OCI-LY7 (cell line): ENCODE measurements around the gene SRSF5. TPM values are rescaled to one million over a fixed set of nuclear protein-coding genes. Genes with fewer than 3 reads are reported as not detected.
A peak's percentile ranks its signal among the peaks of the same experiment; 100 is the strongest.

Source experiments
- BruUV-seq: library from RNA; stranded (reverse); fragments of 400-500 nt; replicated peaks from 2 replicates; lab custom pipeline; 2021; lab: Mats Ljungman, UMichigan
- CTCF ChIA-PET: fragments of 300-600 bp; sonication (Branson Sonifier 250); formaldehyde crosslinking; loops from one replicate; lab custom pipeline; 2022; ENCODE audit warnings: antibody characterized with exemption; ENCODE audit not compliant: unreplicated experiment; lab: Charles Lee
- POLR2A ChIA-PET: fragments of 300-600 bp; sonication (Branson Sonifier 250); formaldehyde crosslinking; loops from one replicate; lab custom pipeline; 2022; ENCODE audit warnings: antibody characterized with exemption; lab: Charles Lee
- DNase-seq: peaks from one replicate; pipeline ENCODE4 v3.0.0-alpha.2; 2015; ENCODE audit warnings: low spot score
- H2AFZ ChIP-seq: fragments of 200-600 bp; sonication (generic), shearing (Covaris generic); 2 replicates; pipeline ENCODE4 v1.6.1; 2014; ENCODE audit warnings: mild to moderate bottlenecking, antibody characterized with exemption, low read length, moderate library complexity
- H3K27ac ChIP-seq: fragments of 200-600 bp; sonication (generic); 2 replicates; pipeline ENCODE4 v1.5.1; 2014; ENCODE audit warnings: mixed run types, low read depth, mild to moderate bottlenecking, moderate library complexity, low read length, inconsistent platforms; ENCODE audit not compliant: poor library complexity, severe bottlenecking
- H3K36me3 ChIP-seq: fragments of 200-600 bp; sonication (generic); 2 replicates; pipeline ENCODE4 v1.6.1; 2014; ENCODE audit warnings: mild to moderate bottlenecking, antibody characterized with exemption, low read length, moderate library complexity, mixed read lengths; ENCODE audit not compliant: insufficient read depth
- H3K4me1 ChIP-seq: fragments of 200-600 bp; sonication (generic); 2 replicates; pipeline ENCODE4 v1.5.1; 2014; ENCODE audit warnings: mild to moderate bottlenecking, low read length; ENCODE audit not compliant: insufficient read depth, poor library complexity, severe bottlenecking
- H3K4me2 ChIP-seq: fragments of 200-600 bp; sonication (generic); 2 replicates; pipeline ENCODE4 v1.6.1; 2014; ENCODE audit warnings: mild to moderate bottlenecking, low read length
- H3K4me3 ChIP-seq: fragments of 200-600 bp; sonication (generic); 2 replicates; pipeline ENCODE4 v1.5.1; 2014; ENCODE audit warnings: mild to moderate bottlenecking, low read depth, low read length; ENCODE audit not compliant: poor library complexity, severe bottlenecking
- H3K79me2 ChIP-seq: fragments of 200-600 bp; sonication (generic); 2 replicates; pipeline ENCODE4 v1.6.1; 2016; ENCODE audit warnings: low read depth, mild to moderate bottlenecking, low read length, moderate library complexity, mixed read lengths; ENCODE audit not compliant: insufficient read depth
- H3K9me2 ChIP-seq: fragments of 200-600 bp; sonication (generic); 2 replicates; pipeline ENCODE4 v1.6.1; 2016; ENCODE audit warnings: mild to moderate bottlenecking, low read length, mixed read lengths; ENCODE audit not compliant: insufficient read depth
- H3K9me3 ChIP-seq: fragments of 200-600 bp; sonication (generic); 2 replicates; pipeline ENCODE4 v1.6.1; 2014; ENCODE audit warnings: mild to moderate bottlenecking, mixed run types, low read length, mixed read lengths
- H4K20me1 ChIP-seq: fragments of 200-600 bp; sonication (generic); 2 replicates; pipeline ENCODE4 v1.6.1; 2014; ENCODE audit warnings: mild to moderate bottlenecking, antibody characterized with exemption, low read length, moderate library complexity, mixed read lengths; ENCODE audit not compliant: insufficient read depth
- CTCF ChIP-seq: fragments of 200-600 bp; sonication (generic); conservative IDR thresholded peaks from 2 replicates; pipeline ENCODE4 v1.5.1; 2014; ENCODE audit warnings: mild to moderate bottlenecking, antibody characterized with exemption, low read length, moderate library complexity, mixed read lengths
- EZH2phosphoT487 ChIP-seq: fragments of 200-600 bp; sonication (generic); IDR thresholded peaks from 2 replicates; pipeline ENCODE4 v1.6.1; 2018; ENCODE audit warnings: low read depth, borderline replicate concordance, mild to moderate bottlenecking, mixed run types, antibody characterized with exemption, low read length, moderate library complexity, mixed read lengths
- intact Hi-C: fragments of 100-400 bp; cut with micrococcal nuclease; formaldehyde crosslinking; loops from one replicate; pipeline ENCODE4 v1.10.0; 2022; ENCODE audit not compliant: unreplicated experiment
- total RNA-seq, 2 experiments: library from RNA; depleted of rRNA in 1 of 2; stranded (reverse); fragments of >200 nt in 1 of 2; shearing (Covaris generic) in 1 of 2; gene quantifications; 2 replicates each; pipeline ENCODE4 v1.2.3, GENCODE V29; 2014 to 2022

The SRSF5 gene
- total RNA-seq, 2 experiments from 2014 or later = 341 to 474 TPM

- no peak overlapping the region for H3K4me2 ChIP-seq
- ChIA-PET POLR2A (interaction anchor here (2.2 kb wide), 1 partner anchor 11 kb away, joined by 7 read pairs; the partner anchor contains the start of gene SRSF5), CTCF (no interaction called here)
- TF ChIP-seq EZH2phosphoT487 (no peak), CTCF (no peak)
- no peaks in the 10 kb centered on the region for H3K9me2 ChIP-seq
- no peak for DNase-seq
- no peaks in the 10 kb centered on the region for H3K9me3 ChIP-seq
- intact Hi-C loops = no loop called here
- no peak overlapping the region for H3K27ac ChIP-seq
- no peaks in the 10 kb centered on the region for H3K79me2 ChIP-seq
- H2AFZ ChIP-seq = peak overlapping the region; percentile 61; the same call in 1 of the 2 replicates
- BruUV-seq = no TSS peak
- H3K4me3 ChIP-seq = no peak overlapping the region
- H4K20me1 ChIP-seq = no peaks in the 10 kb centered on the region
- H3K36me3 ChIP-seq = no peaks in the 10 kb centered on the region
- peaks cover 8% of the 10 kb centered on the region for H3K4me1 ChIP-seq
Observed at GRCh38 chr14:69755296-69755695, 11.6 kb upstream of the SRSF5 start.

GRCh38 chr14:69755784-69756183 lies 11.2 kb upstream of the SRSF5 start:
- Histone ChIP-seq H2AFZ (peak overlapping the region; percentile 61; the same call in 1 of the 2 replicates), H3K27ac (no peak overlapping the region), H3K36me3 (no peaks in the 10 kb centered on the region), H3K9me2 (no peaks in the 10 kb centered on the region), H3K4me1 (peaks cover 8% of the 10 kb centered on the region), H3K9me3 (no peaks in the 10 kb centered on the region), H3K4me3 (no peak overlapping the region), H3K4me2 (no peak overlapping the region), H4K20me1 (no peaks in the 10 kb centered on the region), H3K79me2 (no peaks in the 10 kb centered on the region)
- BruUV-seq = no TSS peak
- intact Hi-C loops = no loop called here
- CTCF ChIA-PET = no interaction called here
- TF ChIP-seq EZH2phosphoT487 = no peak
- no peak for TF ChIP-seq CTCF
- no peak for DNase-seq
- POLR2A ChIA-PET = interaction anchor here (2.2 kb wide), 1 partner anchor 11 kb away, joined by 7 read pairs; the partner anchor contains the start of gene SRSF5

GRCh38 chr14:69756298-69756697 lies 10.6 kb upstream of the SRSF5 start:
- no peaks in the 10 kb centered on the region for H3K9me3 ChIP-seq
- ChIA-PET POLR2A (no interaction called here), CTCF (no interaction called here)
- no peaks in the 10 kb centered on the region for H3K9me2 ChIP-seq
- TF ChIP-seq EZH2phosphoT487 (no peak), CTCF (no peak)
- H3K4me1 ChIP-seq = peaks cover 8% of the 10 kb centered on the region
- H3K27ac ChIP-seq = no peak overlapping the region
- no peaks in the 10 kb centered on the region for H4K20me1 ChIP-seq
- intact Hi-C loops = no loop called here
- no peak overlapping the region for H2AFZ ChIP-seq
- H3K79me2 ChIP-seq = no peaks in the 10 kb centered on the region
- no peak overlapping the region for H3K4me3 ChIP-seq
- BruUV-seq = no TSS peak
- H3K36me3 ChIP-seq = no peaks in the 10 kb centered on the region
- no peak for DNase-seq
- H3K4me2 ChIP-seq = no peak overlapping the region
